CD4-positive, alpha-beta T cell treated with Interleukin-15 for 1 hour (primary cell): ENCODE results near the gene GPRASP3.
A peak's percentile ranks its signal among the peaks of the same experiment; 100 is the strongest.
"Not testable (repeated sequence)": the region's sequence is repeated elsewhere in the genome, so short reads cannot be mapped to it uniquely, and the experiment has no call there.

Experiments used
- DNase-seq: peaks from one replicate; pipeline ENCODE4 v3.0.0-alpha.2; 2020

GPRASP3 gene

GRCh38 chrX:102720237-102721168 is at the start of gene GPRASP3:
Gene GPRASP3 (plus strand): TSS chrX:102720743. CDS start chrX:102748996, 28,253 bp downstream.
- DNase-seq: peak; percentile 72

GRCh38 chrX:102672856-102673255 is 47.7 kb upstream of the GPRASP3 start:
- no peak for DNase-seq

GRCh38 chrX:102677479-102677878 is 43.1 kb upstream of the GPRASP3 start:
- not testable (repeated sequence) for DNase-seq

- no peak for DNase-seq
Measured at GRCh38 chrX:102684772-102685520, 35.6 kb upstream of the GPRASP3 start.

- DNase-seq: no peak
Measured at GRCh38 chrX:102694749-102695148, 25.8 kb upstream of the GPRASP3 start.

- no peak for DNase-seq
Measured at GRCh38 chrX:102696306-102696705, 24.2 kb upstream of the GPRASP3 start.

GRCh38 chrX:102697494-102697893 is 23.0 kb upstream of the GPRASP3 start:
- no peak for DNase-seq

GRCh38 chrX:102708900-102709299 is 11.6 kb upstream of the GPRASP3 start:
- no peak for DNase-seq

GRCh38 chrX:102711872-102712215 is 8.7 kb upstream of the GPRASP3 start:
- no peak for DNase-seq

GRCh38 chrX:102712216-102712966 is 8.2 kb upstream of the GPRASP3 start, which contains the start of gene GPRASP2:
Gene GPRASP2 (plus strand): TSS chrX:102712448. CDS start chrX:102714870, 2,422 bp downstream.
- no peak for DNase-seq

GRCh38 chrX:102712981-102713625 is 7.4 kb upstream of the GPRASP3 start:
- DNase-seq: no peak

GRCh38 chrX:102714994-102715393 is 5.5 kb upstream of the GPRASP3 start:
- DNase-seq: no peak

GRCh38 chrX:102715967-102716366 is 4.6 kb upstream of the GPRASP3 start:
- DNase-seq: no peak

- DNase-seq: not testable (repeated sequence)
Measured at GRCh38 chrX:102721169-102721506, 595 bp downstream of the GPRASP3 start.

- no peak for DNase-seq
Measured at GRCh38 chrX:102723456-102723855, 2.9 kb downstream of the GPRASP3 start.

GRCh38 chrX:102727761-102728160 is 7.2 kb downstream of the GPRASP3 start:
- no peak for DNase-seq

GRCh38 chrX:102728646-102729045 is 8.1 kb downstream of the GPRASP3 start:
- no peak for DNase-seq

GRCh38 chrX:102739657-102740056 is 19.1 kb downstream of the GPRASP3 start:
- no peak for DNase-seq

- DNase-seq: no peak
Measured at GRCh38 chrX:102744307-102744706, 23.8 kb downstream of the GPRASP3 start.

GRCh38 chrX:102745513-102745856 is 24.9 kb downstream of the GPRASP3 start:
- no peak for DNase-seq

GRCh38 chrX:102745857-102746584 is 25.5 kb downstream of the GPRASP3 start:
- DNase-seq: no peak

- no peak for DNase-seq
Measured at GRCh38 chrX:102765217-102765616, 44.7 kb downstream of the GPRASP3 start.
